ENCODE results near the gene SRP72.

The SRP72 gene

GRCh38 chr4:56463711-56464110, 3.7 kb upstream of the SRP72 start:
- H3K27ac ChIP-seq, result peak overlapping the region; percentile 99
- no peak for DNase-seq (ENCODE audit: low read depth, low spot score)

GRCh38 chr4:56464581-56464980, 2.8 kb upstream of the SRP72 start:
- DNase-seq (ENCODE audit: low read depth, low spot score), result no peak
- H3K27ac ChIP-seq, result peak overlapping the region; percentile 99

- H3K27ac ChIP-seq, result peak overlapping the region; percentile 99
- no peak for DNase-seq (ENCODE audit: low read depth, low spot score)
Observed at GRCh38 chr4:56465599-56466295, 1.7 kb upstream of the SRP72 start.

- peak; percentile 26 for DNase-seq (ENCODE audit: low read depth, low spot score)
- H3K27ac ChIP-seq, result peak overlapping the region; percentile 99
Observed at GRCh38 chr4:56466296-56466761, 1.1 kb upstream of the SRP72 start.

GRCh38 chr4:56466910-56467283, 520 bp upstream of the SRP72 start:
- DNase-seq (ENCODE audit: low read depth, low spot score), result no peak
- H3K27ac ChIP-seq, result peak overlapping the region; percentile 99

- DNase-seq (ENCODE audit: low read depth, low spot score), result no peak
- peak overlapping the region; percentile 99 for H3K27ac ChIP-seq
Observed at GRCh38 chr4:56468097-56468422, 643 bp downstream of the SRP72 start.

GRCh38 chr4:56469489-56470210, 2.2 kb downstream of the SRP72 start:
- H3K27ac ChIP-seq, result no peak overlapping the region
- DNase-seq (ENCODE audit: low read depth, low spot score), result no peak

GRCh38 chr4:56475917-56476316, 8.5 kb downstream of the SRP72 start:
- DNase-seq (ENCODE audit: low read depth, low spot score), result no peak
- no peak overlapping the region for H3K27ac ChIP-seq

- no peak for DNase-seq (ENCODE audit: low read depth, low spot score)
- H3K27ac ChIP-seq, result no peak overlapping the region
Observed at GRCh38 chr4:56477192-56477702, 9.8 kb downstream of the SRP72 start.

GRCh38 chr4:56480691-56481090, 13.3 kb downstream of the SRP72 start:
- no peak for DNase-seq (ENCODE audit: low read depth, low spot score)
- H3K27ac ChIP-seq, result no peak overlapping the region

- H3K27ac ChIP-seq, result no peak overlapping the region
- DNase-seq (ENCODE audit: low read depth, low spot score), result no peak
Observed at GRCh38 chr4:56496241-56496640, 28.8 kb downstream of the SRP72 start.

GRCh38 chr4:56505269-56506130, 38.1 kb downstream of the SRP72 start, which contains the start of gene ARL9:
Gene ARL9 (plus strand): TSS chr4:56505791. CDS start chr4:56505863, 72 bp downstream.
- no peak within 1 kb of the TSS for H3K27ac ChIP-seq
- DNase-seq (ENCODE audit: low read depth, low spot score), result no peak

- DNase-seq (ENCODE audit: low read depth, low spot score), result no peak
- no peak overlapping the region for H3K27ac ChIP-seq
Observed at GRCh38 chr4:56511098-56511497, 43.7 kb downstream of the SRP72 start.

GRCh38 chr4:56512166-56512565, 44.7 kb downstream of the SRP72 start:
- peak; percentile 10 for DNase-seq (ENCODE audit: low read depth, low spot score)
- no peak overlapping the region for H3K27ac ChIP-seq

- H3K27ac ChIP-seq, result no peak overlapping the region
- DNase-seq (ENCODE audit: low read depth, low spot score), result no peak
Observed at GRCh38 chr4:56513517-56513916, 46.1 kb downstream of the SRP72 start.

GRCh38 chr4:56530269-56531148, 63.1 kb downstream of the SRP72 start:
- H3K27ac ChIP-seq, result no peak overlapping the region
- DNase-seq (ENCODE audit: low read depth, low spot score), result no peak

GRCh38 chr4:56531149-56531770, 63.8 kb downstream of the SRP72 start:
- no peak overlapping the region for H3K27ac ChIP-seq
- DNase-seq (ENCODE audit: low read depth, low spot score), result no peak

GRCh38 chr4:56531823-56532222, 64.4 kb downstream of the SRP72 start:
- DNase-seq (ENCODE audit: low read depth, low spot score), result no peak
- no peak overlapping the region for H3K27ac ChIP-seq

GRCh38 chr4:56532239-56532638, 64.8 kb downstream of the SRP72 start:
- DNase-seq (ENCODE audit: low read depth, low spot score), result no peak
- H3K27ac ChIP-seq, result no peak overlapping the region

Data from epithelial cell of prostate (primary cell).